Mesenchymal stem cell (in vitro differentiated cells and primary cell): ENCODE data around the gene FAM32A.

Source experiments
- DNase-seq: peaks from one replicate; pipeline ENCODE4 v3.0.0-alpha.2; 2013
- H2AFZ ChIP-seq: one replicate; pipeline ENCODE4 v1.6.1; 2013; ENCODE audit warnings: low read depth, mild to moderate bottlenecking, control low read depth, inconsistent platforms, low read length, moderate library complexity
- H2AK5ac ChIP-seq: 2 replicates; pipeline ENCODE4 v1.6.1; 2013; ENCODE audit warnings: low read length, moderate library complexity, mild to moderate bottlenecking, inconsistent platforms; ENCODE audit not compliant: severe bottlenecking
- H2BK120ac ChIP-seq: one replicate; pipeline ENCODE4 v1.6.1; 2013; ENCODE audit warnings: low read depth, mild to moderate bottlenecking, inconsistent platforms, low read length, moderate library complexity
- H2BK12ac ChIP-seq, 2 experiments: one replicate each; pipeline ENCODE4 v1.6.1; 2013; ENCODE audit warnings: inconsistent platforms in 2 of 2, low read length in 2 of 2, mild to moderate bottlenecking in 2 of 2, moderate library complexity in 2 of 2, control low read depth in 1 of 2
- H2BK15ac ChIP-seq: one replicate; pipeline ENCODE4 v1.6.1; 2013; ENCODE audit warnings: mild to moderate bottlenecking, low read depth, inconsistent platforms; ENCODE audit not compliant: poor library complexity, severe bottlenecking
- H2BK5ac ChIP-seq: 2 replicates; pipeline ENCODE4 v1.6.1; 2013; ENCODE audit warnings: low read depth, mild to moderate bottlenecking, low read length, control low read depth, inconsistent platforms; ENCODE audit not compliant: poor library complexity, severe bottlenecking
- H3K14ac ChIP-seq, 2 experiments: one replicate each; pipeline ENCODE4 v1.6.1; 2013; ENCODE audit warnings: inconsistent platforms in 2 of 2, low read length in 2 of 2, control low read depth in 1 of 2, mild to moderate bottlenecking in 1 of 2, moderate library complexity in 1 of 2
- H3K18ac ChIP-seq, 2 experiments: one replicate each; pipeline ENCODE4 v1.6.1; 2013; ENCODE audit warnings: inconsistent platforms in 2 of 2, low read length in 2 of 2, control low read depth in 1 of 2, low read depth in 1 of 2, mild to moderate bottlenecking in 1 of 2
- H3K23ac ChIP-seq, 2 experiments: one replicate each; pipeline ENCODE4 v1.6.1; 2013; ENCODE audit warnings: inconsistent platforms in 2 of 2, low read length in 2 of 2, mild to moderate bottlenecking in 2 of 2, moderate library complexity in 2 of 2, control low read depth in 1 of 2
- H3K27ac ChIP-seq: 2 replicates; pipeline ENCODE4 v1.5.1; 2013; ENCODE audit warnings: mild to moderate bottlenecking, moderate library complexity, low read length, control low read depth, inconsistent platforms; ENCODE audit not compliant: poor library complexity, severe bottlenecking
- H3K27me3 ChIP-seq, 2 experiments: 2 replicates each; pipeline versions ENCODE4 v1.6.1 to v1.7.0; 2013; ENCODE audit warnings: low read length in 2 of 2, mild to moderate bottlenecking in 2 of 2, moderate library complexity in 2 of 2, control low read depth in 1 of 2, inconsistent platforms in 1 of 2; ENCODE audit not compliant: control insufficient read depth in 1 of 2, insufficient read depth in 1 of 2
- H3K36me3 ChIP-seq, 2 experiments: 2 replicates each; pipeline versions ENCODE4 v1.6.1 to v1.7.0; 2013; ENCODE audit warnings: low read length in 2 of 2, control low read depth in 1 of 2, inconsistent platforms in 1 of 2, low read depth in 1 of 2, mild to moderate bottlenecking in 1 of 2; ENCODE audit not compliant: insufficient read depth in 2 of 2, control insufficient read depth in 1 of 2
- H3K4ac ChIP-seq, 2 experiments: one replicate each; pipeline ENCODE4 v1.6.1; 2013; ENCODE audit warnings: inconsistent platforms in 2 of 2, low read length in 2 of 2, mild to moderate bottlenecking in 2 of 2, moderate library complexity in 2 of 2, control low read depth in 1 of 2, low read depth in 1 of 2
- H3K4me1 ChIP-seq: 2 replicates; pipeline ENCODE4 v1.6.1; 2013; ENCODE audit warnings: low read depth, low read length, control low read depth; ENCODE audit not compliant: control insufficient read depth, insufficient read depth
- H3K4me2 ChIP-seq: 2 replicates; pipeline ENCODE4 v1.6.1; 2013; ENCODE audit warnings: low read length, mild to moderate bottlenecking, inconsistent platforms; ENCODE audit not compliant: poor library complexity, severe bottlenecking
- H3K4me3 ChIP-seq, 2 experiments: 2 replicates each; pipeline versions ENCODE4 v1.5.1 to v1.7.0; 2013; ENCODE audit warnings: low read length in 2 of 2, mild to moderate bottlenecking in 2 of 2, control low read depth in 1 of 2, low read depth in 1 of 2; ENCODE audit not compliant: insufficient read depth in 1 of 2
- H3K79me1 ChIP-seq: replicated peaks from 2 replicates; pipeline ENCODE4 v1.6.1; 2013; ENCODE audit warnings: mild to moderate bottlenecking, control low read depth, low read length, inconsistent platforms; ENCODE audit not compliant: poor library complexity, severe bottlenecking
- H3K9ac ChIP-seq: 2 replicates; pipeline ENCODE4 v1.7.0; 2013; ENCODE audit warnings: mild to moderate bottlenecking, low read length, moderate library complexity
- H3K9me3 ChIP-seq: 2 replicates; pipeline ENCODE4 v1.7.0; 2013; ENCODE audit warnings: mild to moderate bottlenecking, low read length; ENCODE audit not compliant: control insufficient read depth
- H4K8ac ChIP-seq: one replicate; pipeline ENCODE4 v1.6.1; 2013; ENCODE audit warnings: inconsistent platforms, mild to moderate bottlenecking, low read length, moderate library complexity
- H4K91ac ChIP-seq: one replicate; pipeline ENCODE4 v1.6.1; 2013; ENCODE audit warnings: mild to moderate bottlenecking, low read length, inconsistent platforms
- WGBS: methylation state at CpG from one replicate; pipeline ENCODE4 v1.1.7; 2013; ENCODE audit warnings: mixed read lengths; 5-methylcytosine and 5-hydroxymethylcytosine counted together

The FAM32A gene

DNA sequence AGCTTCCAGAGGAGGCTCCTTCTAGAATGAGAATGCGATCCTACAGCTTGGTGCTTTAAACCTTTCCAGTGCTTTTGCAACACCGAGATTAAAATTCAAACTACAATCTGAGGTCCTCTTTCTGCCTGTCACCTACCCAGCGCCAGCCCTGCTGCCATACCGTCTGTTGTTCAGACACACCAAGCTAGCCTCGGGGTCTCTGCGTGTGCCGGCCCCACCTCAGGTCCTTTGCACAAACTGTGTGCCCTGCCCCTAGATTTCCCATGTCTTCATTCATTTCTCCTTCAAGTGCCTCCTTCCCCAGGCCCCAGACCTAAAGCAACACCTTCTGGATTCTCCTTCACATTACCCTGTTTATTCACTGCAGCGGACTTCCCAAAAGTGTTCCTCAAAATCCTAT lies 30.7 kb upstream of the FAM32A start:
- H2BK12ac ChIP-seq = no peak overlapping the region
- H4K91ac ChIP-seq = no peak overlapping the region
- no peak overlapping the region for H3K18ac ChIP-seq
- no peak overlapping the region for H3K27ac ChIP-seq
- no peak overlapping the region for H2AK5ac ChIP-seq
- H3K9me3 ChIP-seq = no peaks in the 10 kb centered on the region
- no peaks in the 10 kb centered on the region for H3K79me1 ChIP-seq
- H3K4ac ChIP-seq = no peak overlapping the region
- DNase-seq = no peak
- H3K4me2 ChIP-seq = no peak overlapping the region
- H3K36me3 ChIP-seq = no peaks in the 10 kb centered on the region
- H2AFZ ChIP-seq = no peak overlapping the region
- WGBS = 83% methylated on average over 8 of the region's 8 CpGs
- H3K9ac ChIP-seq = no peak overlapping the region
- H2BK15ac ChIP-seq = no peak overlapping the region
- H2BK120ac ChIP-seq = no peak overlapping the region
- no peak overlapping the region for H3K4me3 ChIP-seq
- no peaks in the 10 kb centered on the region for H3K4me1 ChIP-seq
- peaks cover 5 to 11% of the 10 kb centered on the region in 2 experiments for H3K27me3 ChIP-seq
- no peak overlapping the region for H4K8ac ChIP-seq
- no peak overlapping the region for H3K14ac ChIP-seq
- H2BK5ac ChIP-seq = no peak overlapping the region
- no peak overlapping the region for H3K23ac ChIP-seq

DNA sequence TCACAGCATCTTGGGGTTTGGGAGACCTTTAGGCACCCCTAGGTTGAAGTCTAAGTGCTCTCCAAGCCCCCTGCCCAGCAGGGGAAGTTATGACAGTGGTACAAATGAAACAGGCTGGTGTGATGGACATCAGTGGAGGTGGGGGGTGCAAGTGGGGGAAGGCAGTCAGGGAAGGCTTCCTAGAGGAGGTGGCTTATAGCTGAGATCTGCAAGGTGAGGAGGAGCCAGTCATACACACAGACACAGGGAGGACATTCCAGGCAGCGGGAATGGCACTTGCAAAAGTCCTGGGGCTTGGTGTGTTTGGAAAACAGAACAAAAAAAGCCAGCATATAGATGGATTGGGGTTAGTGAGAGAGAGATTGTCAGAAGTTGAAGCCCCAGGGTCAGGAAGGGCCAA lies 30.1 kb upstream of the FAM32A start:
- no peak overlapping the region for H3K14ac ChIP-seq
- no peak overlapping the region for H2AFZ ChIP-seq
- no peak overlapping the region for H3K9ac ChIP-seq
- H3K18ac ChIP-seq = no peak overlapping the region
- H3K9me3 ChIP-seq = no peaks in the 10 kb centered on the region
- peaks cover 5 to 11% of the 10 kb centered on the region in 2 experiments for H3K27me3 ChIP-seq
- no peak overlapping the region for H3K4me3 ChIP-seq
- no peak overlapping the region for H3K4ac ChIP-seq
- H2AK5ac ChIP-seq = no peak overlapping the region
- no peak overlapping the region for H3K4me2 ChIP-seq
- H3K23ac ChIP-seq = no peak overlapping the region
- H3K4me1 ChIP-seq = no peaks in the 10 kb centered on the region
- H3K36me3 ChIP-seq = no peaks in the 10 kb centered on the region
- no peak overlapping the region for H2BK12ac ChIP-seq
- no peak overlapping the region for H4K8ac ChIP-seq
- no peak overlapping the region for H2BK5ac ChIP-seq
- DNase-seq = no peak
- WGBS = 80% methylated on average over 1 of the region's 1 CpG
- no peak overlapping the region for H2BK120ac ChIP-seq
- no peak overlapping the region for H2BK15ac ChIP-seq
- H4K91ac ChIP-seq = no peak overlapping the region
- no peak overlapping the region for H3K27ac ChIP-seq
- no peaks in the 10 kb centered on the region for H3K79me1 ChIP-seq

DNA sequence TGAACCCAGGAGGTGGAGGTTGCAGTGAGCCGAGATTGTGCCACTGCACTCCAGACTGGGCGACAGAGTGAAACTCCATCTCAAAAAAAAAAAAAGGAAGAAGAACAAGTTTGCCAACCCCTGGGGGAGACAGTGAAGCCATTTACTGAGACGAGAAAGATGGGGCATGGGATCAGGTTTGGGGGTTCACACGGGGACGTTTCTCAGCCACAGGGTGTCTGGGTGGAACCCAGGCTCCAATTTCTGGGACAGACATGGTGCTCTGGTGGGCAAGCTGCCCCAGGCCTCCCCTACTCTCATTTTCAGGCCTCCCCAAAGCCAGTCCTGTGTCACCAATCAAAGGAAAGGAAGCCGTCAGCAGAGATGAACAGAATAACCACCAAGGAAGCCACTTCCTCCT lies 28.3 kb upstream of the FAM32A start:
- no peak overlapping the region for H3K27ac ChIP-seq
- no peak overlapping the region for H2AK5ac ChIP-seq
- no peak overlapping the region for H3K14ac ChIP-seq
- H3K4me1 ChIP-seq = peaks cover 11% of the 10 kb centered on the region
- no peak overlapping the region for H2BK15ac ChIP-seq
- H3K4me3 ChIP-seq = no peak overlapping the region
- no peak overlapping the region for H3K18ac ChIP-seq
- peaks cover 5 to 11% of the 10 kb centered on the region in 2 experiments for H3K27me3 ChIP-seq
- H3K9me3 ChIP-seq = no peaks in the 10 kb centered on the region
- H4K8ac ChIP-seq = no peak overlapping the region
- H2AFZ ChIP-seq = no peak overlapping the region
- no peak for DNase-seq
- no peak overlapping the region for H3K9ac ChIP-seq
- no peak overlapping the region for H3K4me2 ChIP-seq
- H3K4ac ChIP-seq = no peak overlapping the region
- H4K91ac ChIP-seq = no peak overlapping the region
- WGBS = 90% methylated on average over 6 of the region's 6 CpGs
- no peak overlapping the region for H3K23ac ChIP-seq
- H3K36me3 ChIP-seq = no peaks in the 10 kb centered on the region
- no peak overlapping the region for H2BK5ac ChIP-seq
- H2BK12ac ChIP-seq = no peak overlapping the region
- no peak overlapping the region for H2BK120ac ChIP-seq
- H3K79me1 ChIP-seq = no peaks in the 10 kb centered on the region

DNA sequence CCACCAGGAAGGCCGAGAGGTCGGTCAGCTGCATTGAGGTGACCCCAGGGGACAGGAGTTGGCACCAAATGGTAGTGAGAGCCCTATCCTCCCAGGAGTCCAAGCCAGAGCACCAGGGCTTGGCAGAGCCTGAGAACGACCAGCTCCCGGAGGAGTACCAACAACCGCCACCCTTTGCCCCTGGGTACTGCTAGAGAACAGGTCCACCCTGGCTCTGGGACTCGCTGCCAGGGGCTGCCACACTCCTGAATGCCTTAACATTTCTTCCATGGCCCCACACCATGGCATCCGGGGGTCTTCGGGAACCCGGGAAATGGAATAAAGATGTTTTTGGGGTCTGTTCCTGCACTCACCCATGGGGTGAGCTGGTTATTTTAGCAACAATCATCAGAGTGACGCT lies 27.6 kb upstream of the FAM32A start:
- Histone ChIP-seq H3K23ac (no peak overlapping the region), H3K36me3 (no peaks in the 10 kb centered on the region), H3K14ac (no peak overlapping the region), H2AK5ac (no peak overlapping the region), H3K27me3 (peaks cover 5 to 11% of the 10 kb centered on the region in 2 experiments), H3K4me1 (peaks cover 11% of the 10 kb centered on the region), H3K9me3 (no peaks in the 10 kb centered on the region), H3K27ac (no peak overlapping the region), H2BK15ac (no peak overlapping the region), H3K9ac (no peak overlapping the region), H3K18ac (no peak overlapping the region), H2BK12ac (no peak overlapping the region), H3K4me3 (no peak overlapping the region), H4K91ac (no peak overlapping the region), H4K8ac (no peak overlapping the region), H2BK5ac (no peak overlapping the region), H3K79me1 (no peaks in the 10 kb centered on the region), H3K4me2 (no peak overlapping the region), H3K4ac (no peak overlapping the region), H2AFZ (no peak overlapping the region), H2BK120ac (no peak overlapping the region)
- WGBS = 92% methylated on average over 10 of the region's 10 CpGs
- DNase-seq = no peak
